Mucosa of stomach (tissue), 1 donor: ENCODE measurements around the gene TMC3.

Source experiments
- H3K27me3 ChIP-seq: one replicate; pipeline ENCODE4 v1.7.0; 2013; ENCODE audit warnings: mild to moderate bottlenecking, low read length; ENCODE audit not compliant: control insufficient read depth, insufficient read depth
- H3K36me3 ChIP-seq: one replicate; pipeline ENCODE4 v1.7.0; 2013; ENCODE audit warnings: low read length; ENCODE audit not compliant: control insufficient read depth, insufficient read depth
- H3K4me1 ChIP-seq: one replicate; pipeline ENCODE4 v1.7.0; 2013; ENCODE audit warnings: mild to moderate bottlenecking, low read length; ENCODE audit not compliant: control insufficient read depth, insufficient read depth
- H3K4me3 ChIP-seq: one replicate; pipeline ENCODE4 v1.7.0; 2013; ENCODE audit warnings: low read length
- H3K9ac ChIP-seq: one replicate; pipeline ENCODE4 v1.7.0; 2013; ENCODE audit warnings: mild to moderate bottlenecking, low read length, moderate library complexity
- H3K9me3 ChIP-seq: one replicate; pipeline ENCODE4 v1.7.0; 2013; ENCODE audit warnings: mild to moderate bottlenecking, low read length, moderate library complexity; ENCODE audit not compliant: control insufficient read depth
- donor health status: Pancreatic carcinoma.

Gene TMC3

GRCh38 chr15:81291916-81292522, 82.0 kb downstream of the TMC3 start:
- Histone ChIP-seq H3K4me1 (peaks cover 7% of the 10 kb centered on the region), H3K9ac (no peak overlapping the region), H3K9me3 (no peaks in the 10 kb centered on the region), H3K36me3 (no peaks in the 10 kb centered on the region), H3K27me3 (no peaks in the 10 kb centered on the region), H3K4me3 (no peak overlapping the region)

- Histone ChIP-seq H3K36me3 (no peaks in the 10 kb centered on the region), H3K4me1 (no peaks in the 10 kb centered on the region), H3K9ac (no peak overlapping the region), H3K27me3 (no peaks in the 10 kb centered on the region), H3K9me3 (no peaks in the 10 kb centered on the region), H3K4me3 (no peak overlapping the region)
Observed at GRCh38 chr15:81289910-81290309, 84.1 kb downstream of the TMC3 start.

GRCh38 chr15:81288616-81289015, 85.4 kb downstream of the TMC3 start:
- H3K4me3 ChIP-seq: no peak overlapping the region
- H3K4me1 ChIP-seq: no peaks in the 10 kb centered on the region
- H3K9me3 ChIP-seq: no peaks in the 10 kb centered on the region
- H3K9ac ChIP-seq: no peak overlapping the region
- no peaks in the 10 kb centered on the region for H3K27me3 ChIP-seq
- no peaks in the 10 kb centered on the region for H3K36me3 ChIP-seq

GRCh38 chr15:81288040-81288439, 86.0 kb downstream of the TMC3 start:
- H3K36me3 ChIP-seq: no peaks in the 10 kb centered on the region
- no peaks in the 10 kb centered on the region for H3K4me1 ChIP-seq
- H3K4me3 ChIP-seq: no peak overlapping the region
- no peaks in the 10 kb centered on the region for H3K9me3 ChIP-seq
- no peaks in the 10 kb centered on the region for H3K27me3 ChIP-seq
- H3K9ac ChIP-seq: no peak overlapping the region

GRCh38 chr15:81286621-81287121, 87.3 kb downstream of the TMC3 start:
- no peaks in the 10 kb centered on the region for H3K27me3 ChIP-seq
- H3K9ac ChIP-seq: no peak overlapping the region
- H3K4me1 ChIP-seq: no peaks in the 10 kb centered on the region
- H3K4me3 ChIP-seq: no peak overlapping the region
- no peaks in the 10 kb centered on the region for H3K9me3 ChIP-seq
- H3K36me3 ChIP-seq: no peaks in the 10 kb centered on the region

- no peaks in the 10 kb centered on the region for H3K27me3 ChIP-seq
Observed at GRCh38 chr15:81285461-81285860, 88.6 kb downstream of the TMC3 start.

GRCh38 chr15:81284256-81285031, 89.6 kb downstream of the TMC3 start:
- H3K27me3 ChIP-seq: no peaks in the 10 kb centered on the region
- H3K36me3 ChIP-seq: no peaks in the 10 kb centered on the region
- no peak overlapping the region for H3K9ac ChIP-seq

More at GRCh38 chr15:81285461-81285860, 88.6 kb downstream of the TMC3 start:
- Histone ChIP-seq H3K4me3 (no peak overlapping the region), H3K9me3 (no peaks in the 10 kb centered on the region), H3K9ac (no peak overlapping the region), H3K36me3 (no peaks in the 10 kb centered on the region), H3K4me1 (no peaks in the 10 kb centered on the region)

GRCh38 chr15:81282911-81283310, 91.1 kb downstream of the TMC3 start:
- Histone ChIP-seq H3K27me3 (no peaks in the 10 kb centered on the region), H3K9ac (no peak overlapping the region), H3K36me3 (no peaks in the 10 kb centered on the region), H3K4me1 (no peaks in the 10 kb centered on the region), H3K4me3 (no peak overlapping the region), H3K9me3 (no peaks in the 10 kb centered on the region)

More at GRCh38 chr15:81284256-81285031, 89.6 kb downstream of the TMC3 start:
- no peak overlapping the region for H3K4me3 ChIP-seq
- H3K9me3 ChIP-seq: no peaks in the 10 kb centered on the region
- no peaks in the 10 kb centered on the region for H3K4me1 ChIP-seq

- H3K4me1 ChIP-seq: no peaks in the 10 kb centered on the region
- no peaks in the 10 kb centered on the region for H3K27me3 ChIP-seq
- H3K9me3 ChIP-seq: no peaks in the 10 kb centered on the region
- H3K9ac ChIP-seq: no peak overlapping the region
- H3K36me3 ChIP-seq: no peaks in the 10 kb centered on the region
- no peak overlapping the region for H3K4me3 ChIP-seq
Observed at GRCh38 chr15:81282606-81282895, 91.5 kb downstream of the TMC3 start.

- H3K36me3 ChIP-seq: no peaks in the 10 kb centered on the region
- H3K9ac ChIP-seq: no peak overlapping the region
Observed at GRCh38 chr15:81281766-81282605, 92.0 kb downstream of the TMC3 start.

GRCh38 chr15:81281456-81281735, 92.6 kb downstream of the TMC3 start:
- Histone ChIP-seq H3K9ac (no peak overlapping the region), H3K4me1 (no peaks in the 10 kb centered on the region), H3K27me3 (no peaks in the 10 kb centered on the region), H3K36me3 (no peaks in the 10 kb centered on the region), H3K4me3 (no peak overlapping the region), H3K9me3 (no peaks in the 10 kb centered on the region)

More at GRCh38 chr15:81281766-81282605, 92.0 kb downstream of the TMC3 start:
- Histone ChIP-seq H3K4me3 (no peak overlapping the region), H3K4me1 (no peaks in the 10 kb centered on the region), H3K27me3 (no peaks in the 10 kb centered on the region), H3K9me3 (no peaks in the 10 kb centered on the region)
